T-helper 1 cell (primary cell): ENCODE results near the gene PTCH1.

Source experiments
- DNase-seq, 5 donors: peaks; one replicate each; pipeline ENCODE4 v3.0.0-alpha.2; 2012 to 2020
- total RNA-seq, 4 donors: gene quantifications; one replicate each; lab custom pipeline; 2026; lab: John Stamatoyannopoulos, UW

The PTCH1 gene
- total RNA-seq, result 16.5 to 20.8 (median 19.0) reads per million in 4 donors

DNA sequence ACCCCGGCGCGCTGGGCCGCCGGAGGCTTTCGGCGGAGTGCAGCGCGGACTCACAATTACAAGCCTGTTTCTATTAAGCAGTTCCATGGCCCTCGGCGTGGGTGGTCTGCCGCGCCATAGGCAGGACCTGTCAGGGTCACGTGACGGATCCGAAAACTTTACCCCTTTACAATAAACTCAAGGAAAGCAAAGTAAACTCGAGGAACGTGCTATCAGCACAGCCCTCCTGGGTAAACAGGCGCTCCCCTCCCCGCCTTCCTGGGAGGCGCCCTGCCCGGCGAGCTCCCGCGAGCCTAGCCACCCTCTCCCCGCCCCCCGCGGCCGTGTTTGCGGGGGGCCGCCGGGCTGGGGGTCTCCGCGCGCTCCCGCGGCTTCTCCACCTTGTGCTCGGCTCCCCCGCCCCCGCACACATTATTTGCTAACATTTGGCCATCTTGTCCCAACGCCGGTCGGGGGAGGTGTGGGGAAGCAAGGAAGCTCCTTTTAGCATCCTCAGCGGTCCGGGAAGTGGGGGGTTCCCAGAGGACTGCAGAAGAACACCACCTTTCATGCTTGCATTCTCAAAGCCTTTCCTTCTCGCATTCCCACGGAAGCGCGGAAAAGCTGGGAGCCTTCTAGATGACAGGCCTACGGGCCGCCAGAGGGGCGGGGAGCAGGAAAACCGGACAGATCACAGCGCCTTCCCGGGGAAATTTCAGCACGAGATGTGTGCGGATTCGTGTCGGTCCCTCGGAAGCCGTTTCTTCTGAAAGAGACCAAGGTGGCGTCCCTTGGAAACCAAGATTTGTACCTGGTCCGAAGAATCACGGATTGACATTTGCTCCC lies at the start of gene PTCH1:
PTCH1 (minus strand) TSS at position 238 of the 825 bp plus-strand sequence.
- peak in 1 of 5 donors; percentile 34 for DNase-seq

- no peak for DNase-seq
These were observed 49.2 kb upstream of the PTCH1 start for GRCh38 chr9:95565982-95566381.

DNA sequence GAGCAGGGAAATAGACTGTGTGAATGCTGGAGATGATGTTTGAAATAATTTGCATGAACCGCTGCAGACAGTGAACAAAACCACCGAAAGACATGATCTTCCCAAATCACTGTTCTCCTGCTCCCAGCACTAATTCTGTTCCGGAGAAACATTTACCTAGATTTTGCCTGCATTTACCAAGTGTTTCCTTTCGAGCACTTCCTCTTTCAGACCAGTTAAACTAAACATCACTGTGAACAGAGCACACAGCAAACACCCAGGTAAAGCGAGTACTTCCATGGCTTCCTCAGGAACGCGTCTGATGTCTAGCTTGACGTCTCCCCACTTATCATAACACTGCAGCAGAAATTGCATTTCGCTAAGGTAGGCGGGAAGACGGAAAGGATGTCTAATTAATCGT lies 45.1 kb upstream of the PTCH1 start:
- no peak for DNase-seq

GRCh38 chr9:95557142-95557541 lies 40.4 kb upstream of the PTCH1 start:
- no peak for DNase-seq

GRCh38 chr9:95556521-95556920 lies 39.8 kb upstream of the PTCH1 start:
- no peak for DNase-seq

- DNase-seq, result no peak
These were observed 36.2 kb upstream of the PTCH1 start for GRCh38 chr9:95552814-95553546.

DNA sequence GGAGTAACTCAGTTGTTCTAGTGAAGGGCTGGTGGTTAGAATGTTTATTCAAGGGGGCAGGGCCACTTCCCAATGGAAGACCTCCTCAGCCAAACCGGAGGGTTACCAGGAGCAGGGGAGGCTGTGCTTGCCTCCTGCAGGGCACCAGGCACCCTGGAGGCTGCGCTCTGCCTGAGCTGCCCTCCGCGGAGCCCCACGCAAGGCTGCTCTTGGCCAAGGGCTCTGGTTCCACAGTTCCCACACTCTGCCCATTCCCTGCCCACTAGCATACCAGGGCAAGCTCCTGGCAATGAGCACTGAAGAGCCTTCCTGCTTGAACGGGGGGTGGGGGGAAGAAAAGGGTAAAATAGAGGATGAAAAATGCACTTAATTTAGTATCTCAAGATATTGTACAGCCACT lies 35.5 kb upstream of the PTCH1 start:
- DNase-seq, result no peak

DNA sequence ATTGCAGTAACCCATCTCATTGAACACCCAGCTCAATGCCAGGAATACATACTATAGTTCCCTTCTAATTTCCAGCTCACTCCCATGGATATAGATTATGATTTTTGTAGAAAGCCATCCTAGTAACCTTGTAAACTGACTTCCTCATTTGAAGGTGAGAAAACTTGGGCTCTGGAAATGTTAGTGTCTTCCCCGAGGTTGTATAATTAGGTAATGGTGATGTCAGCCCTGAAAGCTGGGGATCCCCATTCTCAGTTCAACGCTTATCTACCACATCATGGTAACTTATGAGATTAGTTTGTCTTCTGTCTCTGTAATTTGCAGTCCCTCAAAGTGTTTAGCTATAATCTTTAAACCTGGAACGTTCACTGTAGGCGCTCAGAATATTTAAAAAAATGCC lies 34.6 kb upstream of the PTCH1 start:
- no peak for DNase-seq

GRCh38 chr9:95545831-95546567 lies 29.2 kb upstream of the PTCH1 start:
- no peak for DNase-seq

GRCh38 chr9:95533996-95534680 lies 17.4 kb upstream of the PTCH1 start:
- DNase-seq, result no peak

- no peak for DNase-seq
These were observed 13.1 kb upstream of the PTCH1 start for GRCh38 chr9:95529910-95530309.

DNA sequence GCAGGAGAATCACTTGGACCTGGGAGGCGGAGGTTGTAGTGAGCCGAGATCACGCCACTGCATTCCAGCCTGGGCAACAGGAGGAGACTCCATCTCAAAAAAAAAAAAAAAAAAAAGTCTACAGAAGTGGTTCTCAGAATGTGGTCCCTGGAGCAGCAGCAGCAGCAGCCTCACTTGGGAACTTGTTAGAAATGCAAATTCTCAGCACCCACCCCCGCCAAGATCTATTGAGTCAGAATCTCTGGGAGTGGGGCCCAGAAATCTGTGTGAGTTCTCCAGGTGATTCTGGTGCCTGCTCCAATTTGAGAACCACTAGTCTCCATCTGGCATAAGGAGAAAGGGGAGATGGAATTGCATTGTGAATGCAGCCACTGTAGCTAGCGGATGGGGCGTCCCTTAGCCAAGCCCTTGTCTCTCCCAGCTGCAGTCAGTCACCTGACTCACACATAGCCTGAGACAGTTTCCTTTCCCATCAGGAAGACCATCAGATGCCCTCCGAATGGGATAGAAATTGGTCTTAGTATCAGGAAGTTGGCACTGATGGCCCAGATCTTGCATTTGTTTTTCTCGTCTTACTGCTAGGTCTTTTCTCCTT lies 12.2 kb upstream of the PTCH1 start:
- DNase-seq, result no peak

- DNase-seq, result no peak
These were observed 6.2 kb upstream of the PTCH1 start for GRCh38 chr9:95522871-95523370.

GRCh38 chr9:95521699-95522098 lies 4.9 kb upstream of the PTCH1 start:
- DNase-seq, result no peak

DNA sequence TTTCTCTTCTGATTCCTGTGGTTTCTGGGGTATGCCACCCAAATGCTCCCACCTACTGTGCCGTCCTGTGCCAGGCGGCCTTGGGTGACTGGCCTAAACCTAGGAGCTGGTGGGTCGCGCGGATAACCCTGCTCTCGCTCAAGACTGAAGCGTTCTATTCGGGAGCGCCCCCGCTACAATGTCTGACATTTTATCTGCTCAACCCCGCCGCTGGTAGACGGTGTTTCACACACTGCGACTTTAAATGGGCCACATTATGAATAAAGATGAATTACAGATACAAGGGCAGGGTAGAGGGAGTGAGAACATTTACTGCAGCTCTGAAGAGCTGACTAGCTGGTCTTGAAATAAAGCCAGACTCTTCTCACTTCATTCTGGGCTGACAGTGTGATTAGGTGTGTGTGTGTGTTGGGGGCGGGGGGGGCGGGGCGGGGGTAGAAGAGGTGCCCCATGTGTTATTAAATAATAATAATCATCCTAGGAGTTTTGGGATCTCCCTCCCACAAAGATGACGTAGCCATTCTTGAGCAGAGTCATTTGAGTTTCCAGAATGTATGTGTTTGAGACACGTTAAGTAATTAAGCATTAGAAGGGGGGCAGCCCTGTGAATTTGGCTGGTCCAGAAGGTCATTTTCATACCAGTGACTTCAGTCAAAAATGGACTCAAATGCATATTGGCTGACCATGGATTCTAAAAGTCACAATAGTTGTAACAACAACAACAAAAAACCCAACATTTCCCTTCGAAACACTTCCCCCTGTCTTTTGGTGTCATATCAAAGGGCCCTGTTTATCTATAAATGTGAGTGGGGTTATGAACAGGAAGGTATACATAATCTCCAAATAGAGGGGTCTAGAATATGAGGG lies 1.0 kb upstream of the PTCH1 start:
- no peak for DNase-seq

DNA sequence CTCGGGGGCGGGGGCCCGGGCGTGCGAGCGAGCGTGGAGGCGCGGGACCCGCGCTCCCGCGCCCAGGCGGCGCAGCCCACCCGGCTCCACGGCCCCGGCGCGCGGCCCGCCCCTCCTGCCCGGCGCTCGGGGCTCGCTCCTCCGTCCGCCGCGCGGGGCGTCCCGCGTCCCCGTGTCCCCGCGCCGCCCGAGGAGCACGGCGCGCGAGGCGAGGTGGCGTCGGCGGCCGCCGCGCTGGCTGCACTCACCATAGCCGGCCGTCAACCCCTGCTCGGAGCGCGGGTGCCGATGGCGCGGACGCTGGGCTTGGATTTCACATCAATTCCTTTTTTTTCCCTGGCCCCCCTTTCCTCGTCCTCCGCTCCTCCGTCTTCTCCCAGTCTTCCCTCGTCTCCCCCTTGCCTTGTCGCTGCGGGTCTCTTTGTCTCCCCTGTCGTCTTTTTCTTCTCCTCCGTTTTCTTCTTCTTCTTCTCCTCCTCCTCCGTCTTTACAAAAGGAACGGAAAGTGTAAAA lies 494 bp downstream of the PTCH1 start:
- DNase-seq, result no peak

- no peak for DNase-seq
These were observed 1.3 kb downstream of the PTCH1 start for GRCh38 chr9:95515272-95516113.

- no peak for DNase-seq
These were observed 2.4 kb downstream of the PTCH1 start for GRCh38 chr9:95514342-95514741.

- no peak for DNase-seq
These were observed 3.1 kb downstream of the PTCH1 start for GRCh38 chr9:95513711-95514110.

DNA sequence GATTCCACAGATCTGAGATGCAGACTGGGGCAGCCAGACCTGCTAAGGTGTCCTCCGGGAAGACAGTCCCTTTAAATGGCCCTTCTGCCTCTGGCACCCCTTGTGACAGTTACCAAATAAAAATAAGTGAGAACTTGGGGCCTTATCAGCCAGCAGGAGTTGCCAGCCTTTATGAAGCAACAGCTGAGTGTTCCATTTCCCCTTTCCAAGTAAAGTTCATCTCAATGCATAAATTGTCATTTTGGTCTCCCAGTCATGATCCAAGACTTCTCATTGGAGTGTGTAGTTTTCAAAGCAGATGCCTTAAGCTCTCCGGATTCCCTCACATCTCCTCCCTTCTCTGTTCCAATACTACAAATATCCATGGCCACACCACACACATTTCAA lies 4.1 kb downstream of the PTCH1 start:
- DNase-seq, result no peak
